ENCODE results near the gene SNORC.

SNORC gene

GRCh38 chr2:232870766-232871371 lies 805 bp downstream of the SNORC start:
- DNase-seq, result no peak

DNA sequence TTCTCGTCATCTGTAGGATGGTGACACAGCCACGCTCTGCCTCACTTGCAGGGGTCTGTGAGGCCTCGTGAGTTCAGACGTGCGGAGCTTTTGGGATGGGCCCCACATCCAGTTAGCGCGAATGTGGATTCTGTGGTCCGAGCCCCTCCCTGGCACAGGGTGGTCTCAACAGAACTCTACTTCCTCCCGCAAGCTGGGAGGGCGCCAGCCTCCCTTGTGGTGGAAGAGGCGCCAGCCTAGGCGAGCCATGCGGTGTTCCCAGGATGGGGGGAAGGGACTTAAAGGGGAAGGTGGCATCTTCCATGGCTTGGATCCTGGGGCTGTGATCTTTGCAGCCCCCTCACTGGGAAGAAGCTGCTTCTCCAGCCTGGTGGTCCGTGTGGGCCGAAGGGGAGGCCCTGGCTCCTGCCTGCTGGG lies 1.4 kb downstream of the SNORC start:
- DNase-seq, result no peak

DNA sequence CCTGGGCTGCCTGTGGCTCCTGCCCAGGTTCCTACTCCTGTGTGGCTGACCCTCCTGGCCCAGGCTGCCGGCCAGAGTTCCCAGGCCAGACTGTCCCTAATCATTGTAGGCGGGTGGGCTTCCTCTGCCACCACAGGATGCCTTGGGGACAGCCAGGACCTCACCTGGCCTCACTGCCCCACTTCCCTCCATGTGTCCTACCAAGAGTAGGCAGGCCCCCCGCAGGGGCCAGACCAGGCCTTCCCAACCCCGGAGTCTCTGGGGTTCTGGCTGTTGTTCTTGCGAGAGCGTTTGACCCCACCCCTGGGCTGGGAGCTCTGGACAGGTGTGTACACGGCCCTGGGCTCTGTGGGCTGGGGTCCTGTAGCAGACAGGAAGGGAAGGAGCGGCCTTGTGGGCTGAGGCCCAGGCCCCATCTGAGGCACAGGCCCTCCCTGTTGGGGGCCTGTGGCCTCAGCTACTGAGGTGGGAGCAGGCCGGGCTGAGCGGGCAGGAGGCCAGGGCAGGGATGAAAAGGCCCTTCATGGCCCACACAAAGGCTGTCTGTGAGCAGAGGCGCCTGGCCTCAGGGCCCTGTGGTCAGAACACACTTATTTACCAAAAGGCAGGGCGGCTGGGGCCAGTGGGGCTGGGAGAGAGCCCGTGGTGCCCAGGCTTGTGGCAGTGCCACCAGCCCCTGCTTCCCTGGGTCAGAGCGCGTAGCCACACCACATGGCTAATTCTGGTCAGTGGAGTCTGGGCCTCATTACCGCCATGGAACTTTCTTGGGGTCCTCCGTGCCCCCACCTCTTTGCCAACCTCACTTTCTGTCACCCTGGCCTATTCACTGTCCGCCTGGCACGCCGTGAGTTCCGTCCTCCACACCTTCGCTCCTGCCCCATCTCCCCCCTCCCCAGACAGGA lies 2.0 kb downstream of the SNORC start:
- no peak for DNase-seq

GRCh38 chr2:232872826-232873225 lies 2.8 kb downstream of the SNORC start:
- no peak for DNase-seq

- no peak for DNase-seq
Observed at GRCh38 chr2:232873292-232873908, 3.3 kb downstream of the SNORC start.

DNA sequence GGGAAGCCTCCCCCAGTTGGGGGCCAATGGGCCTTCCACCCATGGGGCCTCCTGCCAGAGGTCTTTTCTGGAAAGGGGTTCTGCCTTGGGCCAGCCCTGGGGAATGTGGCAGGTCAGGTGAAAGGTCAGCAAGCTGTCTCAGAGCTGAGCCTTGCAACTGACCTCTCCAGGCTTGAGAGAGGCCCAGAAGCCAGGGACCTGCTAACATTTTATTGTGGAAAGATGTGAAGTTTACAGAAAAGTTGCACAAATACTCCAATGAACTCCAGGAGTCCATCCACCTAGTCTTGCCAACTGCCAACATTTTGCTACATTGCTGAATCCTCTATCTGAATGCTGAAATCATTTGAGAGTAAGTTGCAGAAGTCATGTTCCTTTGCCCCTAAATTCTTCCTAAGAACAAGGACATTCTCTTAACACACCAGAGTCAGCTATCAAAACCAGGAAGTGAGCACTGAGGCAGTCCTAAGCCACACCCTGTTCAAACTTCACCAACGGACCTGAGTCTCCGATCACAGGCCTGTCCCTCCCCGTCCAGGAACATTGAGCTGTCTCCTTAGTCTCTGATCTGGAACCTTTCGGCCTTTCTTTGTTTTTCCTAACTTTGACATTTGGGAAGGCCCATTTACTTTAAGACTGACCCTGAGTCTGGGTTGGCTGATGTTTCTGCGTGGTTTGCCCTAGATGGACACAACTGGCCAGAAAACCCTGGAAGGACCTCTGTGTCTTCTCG lies 4.0 kb downstream of the SNORC start:
- no peak for DNase-seq

- no peak for DNase-seq
Observed at GRCh38 chr2:232874677-232875223, 4.7 kb downstream of the SNORC start.

DNA sequence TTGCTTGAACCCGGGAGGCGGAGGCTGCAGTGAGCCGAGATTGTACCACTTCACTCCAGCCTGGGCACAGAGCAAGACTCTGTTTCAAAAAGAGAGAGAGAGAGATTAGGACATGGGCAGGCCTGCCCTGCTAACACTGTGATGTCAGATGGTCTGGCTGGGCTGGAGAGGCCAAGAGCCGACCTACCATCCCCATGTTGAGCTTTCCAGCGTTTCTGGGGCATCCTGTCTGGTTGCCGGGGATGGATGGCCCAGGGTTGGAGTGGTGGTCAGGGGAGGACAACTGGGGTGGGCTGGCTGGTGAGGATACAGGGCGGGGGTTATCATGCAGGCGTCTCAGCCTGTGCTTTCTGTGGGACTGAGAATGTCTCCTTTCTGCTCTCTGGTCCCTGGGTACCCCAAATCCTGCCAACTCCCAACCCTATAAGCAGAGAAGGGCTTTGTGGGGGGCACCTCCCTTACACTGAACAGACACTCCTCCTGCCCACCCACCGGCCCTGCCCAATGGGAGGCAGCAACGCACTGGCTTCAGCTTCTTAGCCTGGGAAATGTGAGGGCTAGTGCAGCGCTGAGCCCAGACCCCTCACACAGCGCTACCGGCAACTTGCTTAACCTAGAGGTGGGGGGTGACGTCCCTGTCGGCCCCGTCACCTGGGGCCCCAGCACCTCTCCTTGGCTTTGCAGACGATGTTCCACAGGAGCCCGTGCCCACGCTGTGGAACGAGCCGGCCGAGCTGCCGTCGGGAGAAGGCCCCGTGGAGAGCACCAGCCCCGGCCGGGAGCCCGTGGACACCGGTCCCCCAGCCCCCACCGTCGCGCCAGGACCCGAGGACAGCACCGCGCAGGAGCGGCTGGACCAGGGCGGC lies 5.4 kb downstream of the SNORC start:
- DNase-seq, result no peak

DNA sequence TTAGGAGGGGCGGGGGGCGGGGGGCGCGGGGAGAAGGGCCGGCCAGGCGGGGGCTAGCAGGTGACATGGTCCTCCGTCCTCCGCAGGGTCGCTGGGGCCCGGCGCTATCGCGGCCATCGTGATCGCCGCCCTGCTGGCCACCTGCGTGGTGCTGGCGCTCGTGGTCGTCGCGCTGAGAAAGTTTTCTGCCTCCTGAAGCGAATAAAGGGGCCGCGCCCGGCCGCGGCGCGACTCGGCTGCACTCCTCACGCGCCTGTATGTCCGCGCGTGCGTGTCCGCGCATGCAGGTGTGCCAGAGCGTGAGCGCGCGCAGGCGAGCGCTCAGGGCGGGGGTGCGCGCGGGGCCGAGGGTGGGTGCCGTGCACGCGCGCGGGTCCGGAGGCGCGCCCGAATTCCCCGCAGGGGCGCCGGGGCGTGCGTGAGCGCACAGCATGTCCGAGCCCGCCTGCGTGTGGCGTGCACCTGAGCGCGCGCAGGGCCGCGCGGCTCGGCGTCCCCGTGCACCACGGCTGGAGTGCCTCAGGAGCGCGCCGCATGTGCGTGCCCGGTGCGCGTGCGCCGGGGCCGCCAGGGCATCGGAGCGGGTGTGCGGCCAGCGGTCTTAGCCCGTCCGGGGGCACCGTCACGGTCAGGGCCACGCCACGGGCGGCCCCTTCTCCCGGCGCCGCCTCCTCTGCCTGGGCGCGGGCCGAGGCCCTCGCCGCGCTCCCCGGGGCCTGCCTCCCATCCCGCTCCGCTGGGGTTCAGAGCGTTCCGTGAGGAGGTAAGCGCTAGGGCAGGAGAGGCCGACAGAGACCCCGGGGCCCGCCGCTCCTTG lies 6.3 kb downstream of the SNORC start:
- DNase-seq, result no peak

GRCh38 chr2:232876978-232877441 lies 6.9 kb downstream of the SNORC start:
- DNase-seq, result no peak

- no peak for DNase-seq
Observed at GRCh38 chr2:232877940-232878511, 8.0 kb downstream of the SNORC start.

DNA sequence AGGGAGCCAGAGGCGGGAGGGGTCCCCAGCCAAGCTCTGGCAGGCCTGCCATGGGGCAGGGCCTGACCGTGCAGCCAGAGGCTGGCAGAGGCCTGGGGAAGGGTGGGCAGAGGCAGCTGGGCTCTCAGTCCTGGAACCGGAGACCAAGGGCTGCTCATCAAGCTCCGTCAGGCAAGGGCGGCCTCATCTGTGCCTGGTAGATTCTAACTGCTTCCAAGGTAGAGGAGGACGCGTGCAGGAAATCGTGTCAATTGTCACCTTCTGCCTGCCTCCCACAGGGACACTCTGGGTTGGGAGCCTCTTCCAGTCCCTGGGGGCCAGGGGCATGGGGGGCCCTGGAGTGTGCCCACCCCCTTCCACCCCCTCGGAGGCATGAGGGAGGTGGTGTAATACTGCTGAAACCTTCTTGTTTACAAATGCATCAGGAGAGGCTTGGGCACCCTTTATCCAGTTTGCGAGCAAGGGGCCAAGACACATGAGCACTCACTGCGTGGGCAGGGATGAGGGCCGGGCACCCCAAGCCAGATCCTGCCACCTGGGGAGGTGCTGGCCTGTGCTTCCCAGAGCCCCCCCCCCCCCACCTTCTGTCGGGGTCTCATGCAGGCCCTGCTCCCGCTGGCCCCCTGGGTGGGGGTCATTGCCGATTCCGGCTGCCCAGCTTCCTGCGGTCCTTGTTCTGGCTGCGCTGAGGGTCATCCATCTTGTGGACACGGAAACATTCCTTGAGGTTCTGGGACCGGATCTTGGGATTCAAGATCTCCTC lies 9.0 kb downstream of the SNORC start:
- no peak for DNase-seq

DNA sequence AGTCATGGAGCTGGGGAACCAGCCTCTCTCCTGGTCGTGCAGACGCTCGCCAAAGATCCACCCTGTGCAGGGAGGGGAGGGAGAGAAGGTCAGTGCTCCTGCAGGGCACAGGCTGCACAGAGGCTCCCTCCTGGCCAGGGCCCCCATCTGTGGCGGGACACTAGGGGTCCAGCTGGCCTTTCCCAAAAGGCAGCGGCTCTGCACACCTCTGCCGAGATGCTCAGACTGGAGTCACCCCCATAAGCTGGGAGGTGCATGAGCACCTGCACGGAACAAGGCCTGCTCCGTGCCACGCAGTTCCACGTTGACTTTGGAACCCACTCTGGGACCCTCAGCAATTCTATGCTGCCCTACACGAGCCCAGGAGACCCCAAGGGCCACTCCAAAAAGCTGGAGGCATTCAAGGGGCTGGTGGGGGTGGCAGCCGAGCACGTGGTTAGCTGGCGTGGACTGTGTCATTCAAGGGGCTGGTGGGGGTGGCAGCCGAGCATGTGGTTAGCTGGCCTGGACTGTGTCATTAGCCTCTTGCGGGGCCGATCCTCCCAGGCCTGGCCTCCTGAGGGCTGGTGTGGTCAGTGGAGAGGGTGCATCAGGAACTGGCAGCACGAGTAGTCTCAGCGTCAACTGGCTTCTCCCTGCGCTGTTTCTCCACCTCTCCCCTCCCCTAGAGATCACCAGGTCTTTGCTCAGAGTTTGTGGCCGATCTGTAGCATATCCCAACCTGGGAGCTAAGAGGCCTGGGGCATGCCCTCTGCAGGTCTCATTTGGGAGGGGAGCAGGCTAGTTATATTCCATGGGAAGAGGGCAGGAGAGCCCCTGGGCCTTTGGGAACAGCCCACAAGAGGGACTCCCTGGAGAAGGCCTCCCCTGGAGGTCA lies 9.8 kb downstream of the SNORC start:
- no peak for DNase-seq

DNA sequence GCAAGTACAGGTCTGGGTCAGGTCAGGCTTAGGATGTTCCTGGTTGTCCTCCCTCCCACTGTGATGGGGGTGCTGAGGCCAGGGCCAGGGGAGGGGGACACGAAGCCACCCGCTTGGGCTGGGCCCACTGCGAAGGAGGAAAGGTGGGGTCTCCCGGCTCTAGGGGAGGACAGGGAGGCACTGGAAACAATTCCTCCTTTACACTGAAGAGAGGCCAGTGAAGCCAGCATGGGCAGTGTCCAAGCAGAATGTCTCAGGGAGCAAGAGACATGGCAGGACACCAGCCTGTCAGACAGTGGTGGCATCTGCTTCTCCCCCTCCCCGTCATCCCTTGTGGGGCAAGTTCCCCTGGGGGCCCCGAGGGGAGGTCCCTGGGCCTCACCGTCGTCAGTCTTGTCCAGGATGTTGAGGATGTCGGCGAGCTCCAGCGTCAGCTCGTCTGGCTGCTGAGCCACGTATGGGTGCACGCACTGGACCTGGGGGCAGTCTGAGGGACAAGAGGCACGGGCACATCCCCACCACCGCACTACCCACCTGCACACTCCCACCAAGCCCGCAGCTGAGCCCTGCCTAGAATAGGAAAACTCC lies 10.8 kb downstream of the SNORC start:
- no peak for DNase-seq

- no peak for DNase-seq
Observed at GRCh38 chr2:232882085-232882484, 12.0 kb downstream of the SNORC start.

- DNase-seq, result no peak
Observed at GRCh38 chr2:232882505-232883115, 12.5 kb downstream of the SNORC start.

- DNase-seq, result no peak
Observed at GRCh38 chr2:232883116-232883721, 13.2 kb downstream of the SNORC start.
